ENCODE measurements around the gene LRRC47.

LRRC47 gene

DNA sequence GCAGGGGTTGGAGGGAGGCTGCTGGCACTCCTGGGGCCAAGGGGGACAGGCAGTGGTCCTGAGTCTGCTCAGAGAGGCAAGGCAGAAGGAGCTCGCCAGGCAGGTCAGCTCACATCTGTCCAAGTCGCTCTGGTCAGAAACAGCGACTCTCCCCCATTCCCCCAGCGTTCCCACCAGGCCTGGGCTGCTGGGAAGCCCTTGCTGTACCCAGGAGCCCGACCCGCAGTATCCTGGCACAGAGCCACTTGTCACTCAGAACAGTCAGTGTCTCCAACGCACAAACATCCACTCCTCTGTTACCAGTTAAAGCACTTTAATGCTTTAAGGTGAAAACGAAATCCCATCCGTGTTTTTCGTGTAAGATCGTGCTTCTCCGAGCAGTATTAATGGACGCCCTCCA is 60.6 kb downstream of the LRRC47 start:
- H3K9ac ChIP-seq (ENCODE audit: low read length), result no peak overlapping the region
- peaks cover 13% of the 10 kb centered on the region; the same call in 1 of the 2 replicates for H3K4me1 ChIP-seq (ENCODE audit: control insufficient read depth, insufficient read depth, low read length)
- H3K36me3 ChIP-seq (ENCODE audit: control insufficient read depth, insufficient read depth, low read length), result peaks cover 51% of the 10 kb centered on the region
- no peak overlapping the region for H3K27ac ChIP-seq (ENCODE audit: low read depth, low read length)
- H3K9me3 ChIP-seq (ENCODE audit: control insufficient read depth, insufficient read depth, low read depth, low read length), result no peaks in the 10 kb centered on the region
- H3K4me3 ChIP-seq (ENCODE audit: low read depth, low read length), result no peak overlapping the region
- H3K27me3 ChIP-seq (ENCODE audit: control insufficient read depth, insufficient read depth, low read length), result no peaks in the 10 kb centered on the region

DNA sequence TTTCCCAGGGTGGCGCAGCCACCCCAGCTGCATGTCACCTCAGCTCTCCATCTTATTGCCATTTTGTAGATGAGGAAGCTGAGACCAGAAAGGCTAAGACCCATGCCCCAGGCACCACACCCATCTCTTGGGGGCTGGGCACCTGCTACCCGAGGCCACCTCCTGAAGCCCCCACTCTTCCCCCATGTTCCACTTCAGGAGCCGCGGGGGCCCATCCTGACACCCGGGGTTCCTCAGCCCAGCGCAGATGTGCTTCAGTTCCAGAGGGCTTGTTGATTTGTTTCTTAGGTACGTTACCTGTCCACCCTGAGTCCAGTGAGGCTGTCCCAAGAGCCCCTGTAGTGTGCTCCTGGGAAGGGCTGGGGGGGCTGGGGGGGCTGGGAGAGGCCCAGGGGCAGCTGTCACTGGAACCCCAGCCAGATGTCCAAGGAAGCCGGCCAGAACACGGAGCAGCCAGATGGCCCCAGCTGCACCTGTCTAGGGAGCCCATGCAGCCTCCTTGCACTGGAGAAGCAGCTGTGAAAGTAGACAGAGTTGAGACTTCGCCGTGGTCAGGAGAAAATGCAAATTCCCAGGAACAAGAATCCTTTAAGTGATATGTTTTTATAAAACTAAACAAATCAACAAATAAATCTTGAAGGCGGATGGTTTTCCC is 61.1 kb downstream of the LRRC47 start:
- H3K36me3 ChIP-seq (ENCODE audit: control insufficient read depth, insufficient read depth, low read length), result peaks cover 47% of the 10 kb centered on the region
- H3K4me1 ChIP-seq (ENCODE audit: control insufficient read depth, insufficient read depth, low read length), result peaks cover 13% of the 10 kb centered on the region; the same call in 1 of the 2 replicates
- H3K27ac ChIP-seq (ENCODE audit: low read depth, low read length), result no peak overlapping the region
- no peaks in the 10 kb centered on the region for H3K9me3 ChIP-seq (ENCODE audit: control insufficient read depth, insufficient read depth, low read depth, low read length)
- H3K27me3 ChIP-seq (ENCODE audit: control insufficient read depth, insufficient read depth, low read length), result no peaks in the 10 kb centered on the region
- H3K4me3 ChIP-seq (ENCODE audit: low read depth, low read length), result no peak overlapping the region
- no peak overlapping the region for H3K9ac ChIP-seq (ENCODE audit: low read length)

- Histone ChIP-seq H3K9me3 (ENCODE audit: control insufficient read depth, insufficient read depth, low read depth, low read length) (no peaks in the 10 kb centered on the region), H3K4me3 (ENCODE audit: low read depth, low read length) (no peak overlapping the region), H3K4me1 (ENCODE audit: control insufficient read depth, insufficient read depth, low read length) (peaks cover 13% of the 10 kb centered on the region; the same call in 1 of the 2 replicates), H3K9ac (ENCODE audit: low read length) (no peak overlapping the region), H3K27me3 (ENCODE audit: control insufficient read depth, insufficient read depth, low read length) (no peaks in the 10 kb centered on the region), H3K36me3 (ENCODE audit: control insufficient read depth, insufficient read depth, low read length) (peaks cover 41% of the 10 kb centered on the region), H3K27ac (ENCODE audit: low read depth, low read length) (no peak overlapping the region)
Measured at GRCh38 chr1:3734602-3735001, 61.7 kb downstream of the LRRC47 start.

GRCh38 chr1:3733883-3734589 is 62.3 kb downstream of the LRRC47 start:
- peaks cover under 1% of the 10 kb centered on the region; the same call in 1 of the 2 replicates for H3K27me3 ChIP-seq (ENCODE audit: control insufficient read depth, insufficient read depth, low read length)
- H3K36me3 ChIP-seq (ENCODE audit: control insufficient read depth, insufficient read depth, low read length), result peaks cover 36% of the 10 kb centered on the region
- H3K9me3 ChIP-seq (ENCODE audit: control insufficient read depth, insufficient read depth, low read depth, low read length), result no peaks in the 10 kb centered on the region
- no peak overlapping the region for H3K4me3 ChIP-seq (ENCODE audit: low read depth, low read length)
- H3K27ac ChIP-seq (ENCODE audit: low read depth, low read length), result no peak overlapping the region
- peaks cover 13% of the 10 kb centered on the region; the same call in 1 of the 2 replicates for H3K4me1 ChIP-seq (ENCODE audit: control insufficient read depth, insufficient read depth, low read length)
- H3K9ac ChIP-seq (ENCODE audit: low read length), result no peak overlapping the region

- H3K36me3 ChIP-seq (ENCODE audit: control insufficient read depth, insufficient read depth, low read length), result peaks cover 28% of the 10 kb centered on the region
- H3K4me1 ChIP-seq (ENCODE audit: control insufficient read depth, insufficient read depth, low read length), result peaks cover 13% of the 10 kb centered on the region; the same call in 1 of the 2 replicates
- H3K9me3 ChIP-seq (ENCODE audit: control insufficient read depth, insufficient read depth, low read depth, low read length), result no peaks in the 10 kb centered on the region
- peak overlapping the region; percentile 7 for H3K9ac ChIP-seq (ENCODE audit: low read length)
- peaks cover 7% of the 10 kb centered on the region; the same call in 1 of the 2 replicates for H3K27me3 ChIP-seq (ENCODE audit: control insufficient read depth, insufficient read depth, low read length)
- H3K4me3 ChIP-seq (ENCODE audit: low read depth, low read length), result peak overlapping the region; percentile 42
- H3K27ac ChIP-seq (ENCODE audit: low read depth, low read length), result no peak overlapping the region
Measured at GRCh38 chr1:3733094-3733882, 63.0 kb downstream of the LRRC47 start.

DNA sequence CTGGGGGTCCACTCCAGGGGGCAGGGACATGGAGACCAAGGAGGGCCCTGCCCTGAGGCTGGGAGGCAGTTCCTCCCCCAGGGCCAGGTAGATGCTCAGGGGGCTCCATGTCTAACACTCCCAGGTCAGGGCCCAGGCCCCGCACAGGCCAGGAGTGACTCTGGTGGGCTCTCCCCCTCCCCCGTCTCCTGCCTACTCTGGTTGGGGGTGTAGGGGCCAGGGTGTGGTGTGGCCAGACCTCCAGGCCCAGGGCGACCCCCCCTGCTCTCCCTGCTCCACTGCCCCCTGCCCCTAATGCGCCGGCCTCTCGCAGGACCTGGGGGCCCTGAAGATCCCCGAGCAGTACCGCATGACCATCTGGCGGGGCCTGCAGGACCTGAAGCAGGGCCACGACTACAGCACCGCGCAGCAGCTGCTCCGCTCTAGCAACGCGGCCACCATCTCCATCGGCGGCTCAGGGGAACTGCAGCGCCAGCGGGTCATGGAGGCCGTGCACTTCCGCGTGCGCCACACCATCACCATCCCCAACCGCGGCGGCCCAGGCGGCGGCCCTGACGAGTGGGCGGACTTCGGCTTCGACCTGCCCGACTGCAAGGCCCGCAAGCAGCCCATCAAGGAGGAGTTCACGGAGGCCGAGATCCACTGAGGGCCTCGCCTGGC is 63.7 kb downstream of the LRRC47 start:
- Histone ChIP-seq H3K27ac (ENCODE audit: low read depth, low read length) (no peak overlapping the region), H3K27me3 (ENCODE audit: control insufficient read depth, insufficient read depth, low read length) (peaks cover 14% of the 10 kb centered on the region; the same call in 1 of the 2 replicates), H3K4me1 (ENCODE audit: control insufficient read depth, insufficient read depth, low read length) (peaks cover 13% of the 10 kb centered on the region; the same call in 1 of the 2 replicates), H3K4me3 (ENCODE audit: low read depth, low read length) (peak overlapping the region; percentile 42), H3K9me3 (ENCODE audit: control insufficient read depth, insufficient read depth, low read depth, low read length) (no peaks in the 10 kb centered on the region), H3K36me3 (ENCODE audit: control insufficient read depth, insufficient read depth, low read length) (peaks cover 22% of the 10 kb centered on the region), H3K9ac (ENCODE audit: low read length) (peak overlapping the region; percentile 7)

DNA sequence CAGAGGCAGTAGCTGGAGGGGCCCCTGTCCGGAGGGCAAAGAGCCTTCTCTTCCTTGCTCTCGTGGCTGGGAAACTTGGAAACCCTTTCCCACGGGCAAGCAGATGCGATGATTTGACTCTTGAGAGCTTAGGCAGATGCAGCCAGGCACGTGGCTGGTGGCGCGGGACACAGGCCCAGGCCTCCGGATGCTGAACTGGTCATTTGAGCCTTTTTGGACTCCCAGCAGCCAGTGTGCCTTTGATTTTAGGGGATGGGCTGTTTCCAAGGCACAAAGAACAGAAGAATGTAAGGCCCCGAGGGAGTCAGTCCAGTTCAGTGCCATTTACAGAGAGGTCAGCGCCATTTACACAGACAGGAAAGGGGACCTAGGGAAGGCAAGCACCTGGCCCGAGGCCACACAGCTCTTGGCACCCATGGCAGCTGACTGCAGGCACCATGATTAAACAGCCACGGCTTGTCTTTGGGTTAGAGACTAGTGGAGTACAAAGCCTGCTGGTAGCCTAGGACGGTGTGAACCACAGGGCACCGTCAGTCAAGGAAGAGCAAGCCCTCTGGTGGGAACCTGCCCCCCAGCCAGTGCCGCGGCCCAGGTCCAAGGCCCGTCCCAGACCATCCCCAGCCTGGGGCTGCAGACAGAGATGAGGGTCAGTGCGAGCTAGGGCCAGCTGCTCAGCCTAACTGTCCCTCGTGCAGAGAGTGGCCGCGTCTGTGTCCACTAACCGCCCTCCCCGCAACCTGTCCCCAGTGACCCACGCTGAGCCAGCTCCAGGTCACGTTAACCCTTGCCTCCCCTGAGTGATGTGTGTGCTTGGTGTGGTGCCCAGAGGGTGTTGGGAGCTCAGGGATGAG is 64.5 kb downstream of the LRRC47 start:
- peaks cover 16% of the 10 kb centered on the region; the same call in 1 of the 2 replicates for H3K27me3 ChIP-seq (ENCODE audit: control insufficient read depth, insufficient read depth, low read length)
- no peak overlapping the region for H3K27ac ChIP-seq (ENCODE audit: low read depth, low read length)
- peaks cover 13% of the 10 kb centered on the region; the same call in 1 of the 2 replicates for H3K4me1 ChIP-seq (ENCODE audit: control insufficient read depth, insufficient read depth, low read length)
- no peaks in the 10 kb centered on the region for H3K9me3 ChIP-seq (ENCODE audit: control insufficient read depth, insufficient read depth, low read depth, low read length)
- no peak overlapping the region for H3K4me3 ChIP-seq (ENCODE audit: low read depth, low read length)
- H3K36me3 ChIP-seq (ENCODE audit: control insufficient read depth, insufficient read depth, low read length), result peaks cover 15% of the 10 kb centered on the region
- no peak overlapping the region for H3K9ac ChIP-seq (ENCODE audit: low read length)

DNA sequence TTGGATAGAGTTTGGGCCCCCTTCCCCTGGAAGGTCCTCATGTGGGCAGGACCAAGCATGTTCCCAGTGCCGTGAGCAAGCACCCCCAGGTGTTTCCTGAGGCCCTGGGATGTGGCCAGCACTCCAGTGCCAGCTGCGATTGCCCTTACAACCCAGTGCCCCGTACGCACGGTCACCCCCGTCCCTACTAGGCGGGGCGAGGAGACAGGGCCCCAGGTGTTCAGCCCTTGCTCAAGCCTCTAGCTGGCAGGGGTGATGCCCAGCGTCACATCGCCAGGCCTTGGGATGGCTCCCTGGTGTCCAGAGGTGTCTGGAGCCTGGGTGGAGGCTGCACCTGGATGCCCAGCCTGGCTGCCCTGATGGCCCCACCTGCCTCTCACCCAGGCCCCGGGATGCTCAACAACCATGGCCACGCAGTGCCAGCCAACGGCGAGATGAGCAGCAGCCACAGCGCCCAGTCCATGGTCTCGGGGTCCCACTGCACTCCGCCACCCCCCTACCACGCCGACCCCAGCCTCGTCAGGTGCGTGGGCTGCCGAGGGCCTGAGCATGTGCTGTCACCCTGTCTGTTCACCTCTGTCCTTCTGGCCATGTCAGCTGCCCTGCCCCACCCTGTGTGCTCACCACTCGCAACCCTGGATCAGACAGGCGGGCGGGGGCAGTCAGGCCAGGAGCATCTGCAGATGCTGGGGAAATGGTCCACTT is 65.6 kb downstream of the LRRC47 start:
- Histone ChIP-seq H3K27me3 (ENCODE audit: control insufficient read depth, insufficient read depth, low read length) (peaks cover 16% of the 10 kb centered on the region; the same call in 1 of the 2 replicates), H3K4me3 (ENCODE audit: low read depth, low read length) (no peak overlapping the region), H3K36me3 (ENCODE audit: control insufficient read depth, insufficient read depth, low read length) (peaks cover 4% of the 10 kb centered on the region), H3K27ac (ENCODE audit: low read depth, low read length) (no peak overlapping the region), H3K4me1 (ENCODE audit: control insufficient read depth, insufficient read depth, low read length) (peaks cover 13% of the 10 kb centered on the region; the same call in 1 of the 2 replicates), H3K9me3 (ENCODE audit: control insufficient read depth, insufficient read depth, low read depth, low read length) (no peaks in the 10 kb centered on the region), H3K9ac (ENCODE audit: low read length) (no peak overlapping the region)

DNA sequence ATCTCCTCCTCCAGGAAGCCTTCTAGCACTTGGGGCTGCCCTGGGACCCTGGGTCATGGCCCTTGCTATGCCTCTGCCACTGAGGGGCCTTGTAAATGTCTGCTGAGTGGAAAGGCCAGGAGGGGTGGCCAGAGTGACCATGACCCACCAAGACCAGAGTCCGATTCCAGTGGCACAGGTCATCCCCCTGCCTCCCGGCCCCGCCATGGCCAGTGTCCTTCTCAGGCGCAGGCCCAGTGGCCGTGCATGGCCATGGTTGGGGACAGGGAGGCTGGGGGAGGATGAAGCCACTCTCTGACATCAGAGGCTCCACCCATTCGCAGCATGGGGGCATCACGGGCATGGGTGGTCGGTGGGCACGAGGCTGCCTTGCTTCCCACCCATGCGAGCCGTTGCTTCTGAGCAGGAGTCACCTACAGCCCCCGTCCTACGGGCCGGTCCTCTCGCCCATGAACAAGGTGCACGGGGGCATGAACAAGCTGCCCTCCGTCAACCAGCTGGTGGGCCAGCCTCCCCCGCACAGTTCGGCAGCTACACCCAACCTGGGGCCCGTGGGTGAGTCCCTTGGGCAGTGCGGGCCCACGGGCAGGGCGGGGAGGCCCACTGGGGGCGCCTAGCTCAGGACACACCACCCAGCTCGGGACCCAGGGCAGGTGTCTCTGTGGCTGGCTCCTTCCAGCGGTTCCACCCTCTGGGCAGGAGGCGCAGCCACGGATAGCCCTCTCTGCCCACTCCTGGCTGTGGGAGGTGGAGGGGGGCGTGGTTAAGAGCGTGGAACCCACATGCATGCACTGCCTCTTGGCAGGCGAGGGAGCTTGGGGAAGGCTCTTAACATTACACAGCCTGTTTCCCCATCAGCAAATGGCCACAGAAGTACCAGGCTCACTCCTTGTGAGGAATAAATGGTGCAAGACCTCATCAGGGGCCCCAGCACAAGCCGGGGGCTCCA is 66.4 kb downstream of the LRRC47 start:
- H3K4me3 ChIP-seq (ENCODE audit: low read depth, low read length), result no peak overlapping the region
- H3K9me3 ChIP-seq (ENCODE audit: control insufficient read depth, insufficient read depth, low read depth, low read length), result no peaks in the 10 kb centered on the region
- no peak overlapping the region for H3K27ac ChIP-seq (ENCODE audit: low read depth, low read length)
- H3K27me3 ChIP-seq (ENCODE audit: control insufficient read depth, insufficient read depth, low read length), result peaks cover 16% of the 10 kb centered on the region; the same call in 1 of the 2 replicates
- no peaks in the 10 kb centered on the region for H3K36me3 ChIP-seq (ENCODE audit: control insufficient read depth, insufficient read depth, low read length)
- H3K4me1 ChIP-seq (ENCODE audit: control insufficient read depth, insufficient read depth, low read length), result peaks cover 13% of the 10 kb centered on the region; the same call in 1 of the 2 replicates
- H3K9ac ChIP-seq (ENCODE audit: low read length), result no peak overlapping the region
